Epithelial cell of esophagus (primary cell): ENCODE data around the gene SEMA5A.

Source experiments
- DNase-seq: peaks from one replicate; pipeline ENCODE4 v3.0.0; 2010; ENCODE audit warnings: low read depth
- H3K4me3 ChIP-seq: 2 replicates; pipeline ENCODE4 v1.5.1; 2011; ENCODE audit warnings: mild to moderate bottlenecking, low read length, control low read depth
- CTCF ChIP-seq: IDR thresholded peaks from 2 replicates; pipeline ENCODE4 v1.5.1; 2011; ENCODE audit warnings: low read depth, mild to moderate bottlenecking, low read length, control low read depth, inconsistent platforms; ENCODE audit not compliant: insufficient read depth; ENCODE audit errors: missing control alignments

The SEMA5A gene

DNA sequence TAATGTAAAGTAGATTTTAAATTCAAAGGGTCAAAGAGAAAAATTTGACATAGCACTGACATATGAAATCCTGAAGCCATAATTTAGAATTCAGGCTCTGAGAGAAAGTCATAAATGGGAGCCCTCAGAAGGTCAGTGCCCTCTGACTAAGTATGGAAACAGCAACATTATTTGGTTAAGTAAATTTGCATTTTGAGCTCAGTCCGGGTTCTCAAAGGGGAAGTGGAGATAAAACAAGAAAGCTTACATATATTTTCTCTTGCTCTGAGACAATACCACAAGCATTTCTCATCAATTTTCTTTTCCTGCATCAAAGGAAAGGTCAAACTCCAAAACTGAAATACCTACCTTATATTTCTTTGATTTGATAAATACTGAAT, 348.0 kb downstream of the SEMA5A start:
- no peak overlapping the region for H3K4me3 ChIP-seq
- no peak for TF ChIP-seq CTCF
- no peak for DNase-seq

DNA sequence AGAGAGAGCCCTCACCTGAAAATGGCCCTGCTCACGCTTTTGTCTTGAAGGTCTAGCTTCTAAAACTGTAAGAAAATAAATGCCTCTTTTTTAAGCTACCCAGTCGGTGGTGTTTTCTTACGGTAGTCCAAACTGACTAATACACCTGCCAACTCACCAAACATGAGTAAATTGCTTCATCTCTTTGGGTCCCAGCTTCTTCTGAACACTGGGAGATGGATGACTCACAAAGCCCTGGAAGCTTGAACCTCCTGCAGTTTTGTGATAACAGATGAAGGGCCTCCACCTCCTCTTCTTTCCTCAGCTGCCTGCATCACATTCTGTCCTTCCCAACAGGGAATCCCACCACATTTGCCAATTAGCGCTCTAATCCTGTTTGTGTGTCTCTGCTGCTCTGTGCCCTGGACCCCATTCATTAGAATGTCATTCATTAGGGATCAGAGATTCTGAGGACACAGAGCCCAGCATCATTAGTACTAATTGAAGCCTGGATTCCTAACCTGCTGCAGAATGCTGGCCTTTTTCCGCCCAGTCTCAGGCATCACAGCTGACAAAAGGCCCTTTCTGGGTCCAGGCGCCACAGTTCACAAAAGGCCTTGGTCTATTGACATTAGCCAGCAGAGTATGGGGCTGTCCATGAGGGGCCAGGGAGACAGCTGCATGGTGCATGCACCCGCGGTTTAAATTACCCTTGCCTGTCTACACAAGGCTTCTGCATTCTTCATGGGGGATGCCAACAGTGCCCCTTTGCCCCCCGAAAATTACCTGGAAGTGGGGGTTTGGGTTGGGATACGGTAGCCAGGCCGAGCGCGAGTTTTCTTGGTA, 349.3 kb downstream of the SEMA5A start:
- H3K4me3 ChIP-seq, result no peak overlapping the region
- TF ChIP-seq CTCF, result no peak
- DNase-seq, result peak; percentile 88

DNA sequence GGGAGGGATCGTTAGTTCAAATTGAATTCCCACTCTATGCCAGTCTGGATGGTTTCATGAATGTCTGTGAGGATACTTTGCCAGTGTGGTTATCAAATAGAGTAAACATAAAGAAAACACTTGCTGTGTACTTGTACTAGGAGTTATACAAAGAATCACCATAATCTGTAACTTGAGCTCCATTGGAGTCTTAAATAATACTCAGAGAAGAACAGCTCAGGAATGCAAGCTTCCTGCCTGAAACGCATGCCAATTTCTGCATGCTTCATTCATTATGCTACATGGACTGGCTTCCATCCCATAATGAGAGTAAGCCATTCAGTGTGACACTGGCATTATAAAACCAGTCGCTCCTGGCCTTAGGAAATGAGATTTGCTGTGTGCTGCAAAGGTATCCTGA, 351.4 kb downstream of the SEMA5A start:
- H3K4me3 ChIP-seq, result no peak overlapping the region
- peak; percentile 17 for DNase-seq
- TF ChIP-seq CTCF, result no peak

- no peak for TF ChIP-seq CTCF
- no peak overlapping the region for H3K4me3 ChIP-seq
- no peak for DNase-seq
Measured at GRCh38 chr5:9192266-9192665, 353.6 kb downstream of the SEMA5A start.

DNA sequence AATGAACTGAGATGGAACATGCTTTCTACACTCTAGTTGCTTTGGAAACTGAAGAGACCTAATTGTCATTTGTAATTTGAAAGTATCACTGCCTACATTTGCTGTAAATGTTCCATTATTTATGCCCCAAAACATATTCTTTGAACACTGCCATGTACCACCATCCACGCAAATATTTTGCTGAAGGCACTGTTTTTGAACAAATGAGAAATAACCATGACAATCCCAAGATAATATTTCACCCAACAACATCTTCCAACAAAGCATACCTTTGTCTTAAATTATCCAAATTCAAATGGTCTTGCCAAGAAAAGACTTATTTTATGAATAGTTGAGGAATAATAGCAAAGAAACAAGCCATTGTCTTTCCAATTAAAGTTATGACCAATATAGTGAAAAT, 356.2 kb downstream of the SEMA5A start:
- TF ChIP-seq CTCF, result no peak
- DNase-seq, result no peak
- no peak overlapping the region for H3K4me3 ChIP-seq

DNA sequence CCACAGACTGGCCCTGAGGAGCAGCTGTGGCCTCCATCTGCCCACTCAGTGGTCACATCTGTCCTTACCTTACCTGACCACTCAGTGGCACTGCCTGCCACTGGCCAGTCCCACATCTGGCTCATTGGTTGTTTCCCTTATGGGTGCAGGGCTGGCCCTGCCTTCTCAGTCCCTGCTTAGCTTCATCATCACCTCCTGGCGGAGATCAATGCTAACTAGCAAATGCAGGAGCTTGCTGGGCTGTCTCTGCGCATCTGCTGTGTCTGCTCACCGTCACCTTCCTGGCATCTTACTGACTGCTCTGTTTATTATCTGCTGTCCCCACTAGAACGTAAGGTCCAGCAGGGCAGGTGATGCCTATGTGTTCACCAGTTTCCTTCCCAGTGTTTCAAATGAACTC, 356.9 kb downstream of the SEMA5A start:
- no peak for TF ChIP-seq CTCF
- DNase-seq, result no peak
- no peak overlapping the region for H3K4me3 ChIP-seq

DNA sequence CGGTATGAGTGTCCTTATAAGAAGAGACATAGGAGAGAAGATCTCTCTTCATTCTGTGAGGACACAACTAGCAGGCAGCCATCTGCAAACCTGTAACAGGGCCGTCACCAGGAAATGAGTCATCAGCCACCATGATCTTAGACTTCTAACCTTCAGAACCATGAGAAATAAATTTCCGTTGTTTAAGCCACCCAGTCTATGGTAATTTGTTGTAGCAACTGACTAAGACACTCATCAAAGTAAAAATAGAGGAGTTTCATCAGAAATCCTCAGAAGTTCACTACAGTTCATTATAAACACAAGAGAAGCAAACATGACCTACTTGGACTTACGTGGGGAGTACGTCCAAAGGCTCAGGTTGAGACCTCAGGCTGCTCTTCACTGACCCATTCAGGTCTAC, 357.7 kb downstream of the SEMA5A start:
- no peak overlapping the region for H3K4me3 ChIP-seq
- TF ChIP-seq CTCF, result no peak

More for the DNA sequence above, 357.7 kb downstream of the SEMA5A start:
- DNase-seq, result peak; percentile 62
